Upper lobe of left lung (tissue), 4 donors: Measurements from ENCODE around the gene TSR1.

ENCODE experiments used
- CTCF ChIP-seq, 6 experiments: fragments of 450-650 bp in 4 of 6; fragments of 200-600 bp in 2 of 6; sonication (generic) in 2 of 6; IDR thresholded peaks; one replicate each; pipeline ENCODE4 v1.5.1; 2016 to 2019; ENCODE audit warnings: antibody characterized with exemption in 6 of 6
- EP300 ChIP-seq, 4 donors: sonication (generic); formaldehyde crosslinking; IDR thresholded peaks; one replicate each; pipeline ENCODE4 v1.5.1; 2017; ENCODE audit warnings: antibody characterized with exemption in 4 of 4, control low read depth in 2 of 4
- POLR2A ChIP-seq, 4 donors: fragments of 450-650 bp; IDR thresholded peaks; one replicate each; pipeline ENCODE4 v1.5.1; 2016 to 2017; ENCODE audit warnings: antibody characterized with exemption in 4 of 4, mild to moderate bottlenecking in 2 of 4
- POLR2AphosphoS5 ChIP-seq, 2 donors: sonication (generic); formaldehyde crosslinking; IDR thresholded peaks; one replicate each; pipeline ENCODE4 v1.5.1; 2017; ENCODE audit warnings: antibody characterized with exemption in 2 of 2

GRCh38 chr17:2277429-2278170 is 58.7 kb downstream of the TSR1 start:
- TF ChIP-seq CTCF (IDR thresholded peaks at IDR 0.05) = no peak
- no peak for TF ChIP-seq POLR2A (IDR thresholded peaks at IDR 0.05)
- no peak for TF ChIP-seq EP300 (IDR thresholded peaks at IDR 0.05)
- no peak for TF ChIP-seq POLR2AphosphoS5 (IDR thresholded peaks at IDR 0.05)
